Measurements from ENCODE around the gene SIX3. TPM values are rescaled to one million over a fixed set of nuclear protein-coding genes. Genes with fewer than 3 reads are reported as not detected.

SIX3 gene
- total RNA-seq, 1 experiment from 2014 or later, result 13.2 TPM

- ATAC-seq (no peak), DNase-seq (ENCODE audit: low spot score) (no peak)
- Mint-ChIP-seq H3K27ac (no peak overlapping the region), H3K4me1 (peaks cover 38% of the 10 kb centered on the region), H3K36me3 (peaks cover 3% of the 10 kb centered on the region; the same call in 1 of the 2 replicates), H3K4me3 (no peak overlapping the region), H3K27me3 (ENCODE audit: low read depth) (peaks cover 62% of the 10 kb centered on the region), H3K9me3 (no peaks in the 10 kb centered on the region)
- ChIA-PET CTCF (interaction anchor here (0.5 to 5.8 kb wide), 23 partner anchors 8 to 731 kb away, joined by 3 to 65 read pairs (median 5); no protein-coding TSS in a partner anchor), POLR2A (no interaction called here)
- no peak for TF ChIP-seq E2F5 (CRISPR knock-in tag; IDR thresholded peaks at IDR 0.05)
- no peak for TF ChIP-seq ELF4 (CRISPR knock-in tag; IDR thresholded peaks at IDR 0.05; ENCODE audit: low read depth)
- TF ChIP-seq NR1H2 (CRISPR knock-in tag; IDR thresholded peaks at IDR 0.05), result no peak
- TF ChIP-seq ESRRA (CRISPR knock-in tag; IDR thresholded peaks at IDR 0.05; ENCODE audit: borderline replicate concordance), result no peak
- no peak for TF ChIP-seq FOXP4 (CRISPR knock-in tag; IDR thresholded peaks at IDR 0.05)
- TF ChIP-seq E2F1 (CRISPR knock-in tag; IDR thresholded peaks at IDR 0.05), result no peak
- TF ChIP-seq USF2 (CRISPR knock-in tag; IDR thresholded peaks at IDR 0.05), result no peak
- TF ChIP-seq RELA (CRISPR knock-in tag; IDR thresholded peaks at IDR 0.05; ENCODE audit: borderline replicate concordance), result no peak
- TF ChIP-seq NFYB (CRISPR knock-in tag; conservative IDR thresholded peaks at IDR 0.05; ENCODE audit: low read depth), result no peak
- TF ChIP-seq ETV6 (CRISPR knock-in tag; IDR thresholded peaks at IDR 0.05), result no peak
- no peak for TF ChIP-seq PRDM15 (CRISPR knock-in tag; IDR thresholded peaks at IDR 0.05)
- no peak for TF ChIP-seq NR2C2 (CRISPR knock-in tag; IDR thresholded peaks at IDR 0.05)
- no peak for TF ChIP-seq SMAD4 (CRISPR knock-in tag; IDR thresholded peaks at IDR 0.05)
- TF ChIP-seq ATF2 (CRISPR knock-in tag; IDR thresholded peaks at IDR 0.05; ENCODE audit: borderline replicate concordance, low read depth), result no peak
- no peak for TF ChIP-seq GRHL2 (CRISPR knock-in tag; IDR thresholded peaks at IDR 0.05; ENCODE audit: insufficient replicate concordance, severe bottlenecking)
- no peak for TF ChIP-seq IRF1 (CRISPR knock-in tag; IDR thresholded peaks at IDR 0.05)
Measured at GRCh38 chr2:44956843-44957242, 15.3 kb downstream of the SIX3 start.
